IMR-90 (cell line): Measurements from ENCODE around the gene UPP2. TPM values are rescaled to one million over a fixed set of nuclear protein-coding genes. Genes with fewer than 3 reads are reported as not detected.

Source experiments
- ATAC-seq: fragments of 200-7000 bp; cut with Tn5 transposase; 2 replicates; pipeline ENCODE4 v1.9.1; 2020; ENCODE audit warnings: low read depth, mild to moderate bottlenecking, moderate library complexity
- BruUV-seq: library from RNA; stranded (reverse); fragments of 400-500 nt; replicated peaks from 2 replicates; lab custom pipeline; 2021; lab: Mats Ljungman, UMichigan
- CTCF ChIA-PET: fragments of 300-600 bp; formaldehyde crosslinking; extraction: SDS; loops from one replicate; lab custom pipeline; 2021; ENCODE audit warnings: antibody characterized with exemption; lab: Yijun Ruan, JAX
- POLR2A ChIA-PET: fragments of 300-600 bp; sonication (Branson Sonifier 250); formaldehyde crosslinking; loops from one replicate; lab custom pipeline; 2022; ENCODE audit warnings: antibody characterized with exemption; ENCODE audit not compliant: unreplicated experiment; lab: Charles Lee
- DNase-seq: peaks from one replicate; pipeline ENCODE4 v3.0.0; 2013
- H2AFZ ChIP-seq: replicated peaks from 2 replicates; pipeline ENCODE3; 2013; ENCODE audit warnings: low read length, mild to moderate bottlenecking; ENCODE audit not compliant: poor library complexity
- H2AK5ac ChIP-seq: 2 replicates; pipeline ENCODE4 v1.6.1; 2013; ENCODE audit warnings: low read depth, low read length, inconsistent platforms
- H2AK9ac ChIP-seq: replicated peaks from 2 replicates; pipeline ENCODE3; 2013; ENCODE audit warnings: mild to moderate bottlenecking, low read depth, low read length, moderate library complexity; ENCODE audit not compliant: poor library complexity
- H2BK120ac ChIP-seq: 2 replicates; pipeline ENCODE4 v1.6.1; 2013; ENCODE audit warnings: low read depth, low read length, inconsistent platforms
- H2BK15ac ChIP-seq: 3 replicates; pipeline ENCODE4 v1.6.1; 2013; ENCODE audit warnings: low read depth, low read length, inconsistent platforms
- H2BK20ac ChIP-seq: 2 replicates; pipeline ENCODE4 v1.6.1; 2013; ENCODE audit warnings: low read depth, mild to moderate bottlenecking, inconsistent platforms, low read length, moderate library complexity
- H2BK5ac ChIP-seq: 2 replicates; pipeline ENCODE4 v1.6.1; 2013; ENCODE audit warnings: mild to moderate bottlenecking, low read depth, low read length, inconsistent platforms; ENCODE audit not compliant: poor library complexity, severe bottlenecking
- H3K14ac ChIP-seq: replicated peaks from 2 replicates; pipeline ENCODE4 v1.6.1; 2013; ENCODE audit warnings: low read depth, low read length, inconsistent platforms
- H3K18ac ChIP-seq: 2 replicates; pipeline ENCODE4 v1.6.1; 2013; ENCODE audit warnings: low read depth, low read length, control low read depth
- H3K23ac ChIP-seq: 2 replicates; pipeline ENCODE4 v1.6.1; 2013; ENCODE audit warnings: low read depth, low read length, inconsistent platforms
- H3K27ac ChIP-seq: 2 replicates; pipeline ENCODE4 v1.5.1; 2013; ENCODE audit warnings: mild to moderate bottlenecking, control low read depth, low read length; ENCODE audit not compliant: insufficient read depth
- H3K27me3 ChIP-seq: 2 replicates; pipeline ENCODE4 v1.6.1; 2013; ENCODE audit warnings: low read length; ENCODE audit not compliant: control insufficient read depth, insufficient read depth
- H3K36me3 ChIP-seq: 2 replicates; pipeline ENCODE4 v1.6.1; 2013; ENCODE audit warnings: low read length, mixed read lengths; ENCODE audit not compliant: control insufficient read depth, insufficient read depth
- H3K4ac ChIP-seq: 2 replicates; pipeline ENCODE4 v1.6.1; 2013; ENCODE audit warnings: low read depth, low read length, inconsistent platforms
- H3K4me1 ChIP-seq: 2 replicates; pipeline ENCODE4 v1.6.1; 2013; ENCODE audit warnings: low read length, mixed read lengths; ENCODE audit not compliant: control insufficient read depth, insufficient read depth
- H3K4me2 ChIP-seq: 2 replicates; pipeline ENCODE4 v1.6.1; 2013; ENCODE audit warnings: low read depth, mild to moderate bottlenecking, control low read depth, low read length, moderate library complexity
- H3K4me3 ChIP-seq: 2 replicates; pipeline ENCODE4 v1.5.1; 2013; ENCODE audit warnings: low read depth, mild to moderate bottlenecking, control low read depth, low read length, moderate library complexity; ENCODE audit not compliant: insufficient read depth
- H3K56ac ChIP-seq: 2 replicates; pipeline ENCODE4 v1.6.1; 2013; ENCODE audit warnings: low read length, inconsistent platforms; ENCODE audit not compliant: insufficient read depth; ENCODE audit errors: extremely low read depth
- H3K79me1 ChIP-seq, 2 experiments: 2 replicates each; pipeline ENCODE4 v1.6.1; 2013; ENCODE audit warnings: low read length in 2 of 2, inconsistent platforms in 1 of 2, low read depth in 1 of 2
- H3K9ac ChIP-seq: 2 replicates; pipeline ENCODE4 v1.6.1; 2013; ENCODE audit warnings: low read depth, low read length, control low read depth
- H3K9me1 ChIP-seq: 2 replicates; pipeline ENCODE4 v1.6.1; 2013; ENCODE audit warnings: low read length, inconsistent platforms; ENCODE audit not compliant: insufficient read depth
- H3K9me3 ChIP-seq: 2 replicates; pipeline ENCODE4 v1.6.1; 2013; ENCODE audit warnings: low read length; ENCODE audit not compliant: control insufficient read depth, insufficient read depth
- H4K20me1 ChIP-seq: 2 replicates; pipeline ENCODE4 v1.6.1; 2013; ENCODE audit warnings: low read length, inconsistent platforms; ENCODE audit not compliant: insufficient read depth
- H4K5ac ChIP-seq: 2 replicates; pipeline ENCODE4 v1.6.1; 2013; ENCODE audit warnings: mild to moderate bottlenecking, low read depth, low read length, control low read depth
- H4K8ac ChIP-seq, 2 experiments: 2 replicates each; pipeline ENCODE4 v1.6.1; 2013; ENCODE audit warnings: low read depth in 2 of 2, low read length in 2 of 2, control low read depth in 1 of 2, inconsistent platforms in 1 of 2
- H4K91ac ChIP-seq: 2 replicates; pipeline ENCODE4 v1.6.1; 2013; ENCODE audit warnings: low read depth, low read length, inconsistent platforms; ENCODE audit not compliant: insufficient read depth
- CHD1 ChIP-seq: IDR thresholded peaks from 2 replicates; pipeline ENCODE4 v1.6.1; 2012; ENCODE audit warnings: low read depth, low read length, improper control_type of control experiment
- MAFK ChIP-seq: IDR thresholded peaks from 2 replicates; pipeline ENCODE4 v1.6.1; 2012; ENCODE audit warnings: low read depth, low read length, improper control_type of control experiment
- WGBS, 2 experiments: methylation state at CpG; one replicate each; pipeline versions ENCODE4 v1.1.5 to v1.1.7; 2013; ENCODE audit warnings: missing lambda C conversion rate in 2 of 2; ENCODE audit not compliant: insufficient read length in 1 of 2; ENCODE audit errors: extremely low coverage in 2 of 2; 5-methylcytosine and 5-hydroxymethylcytosine counted together
- dilution Hi-C: fragments of 300-500 bp; cut with HindIII; formaldehyde crosslinking; loops from one replicate; pipeline ENCODE4 v1.14.3; 2018; ENCODE audit warnings: low sequenced_read_pairs; ENCODE audit not compliant: unreplicated experiment
- in situ Hi-C: fragments of 300-500 bp; cut with MboI; formaldehyde crosslinking; loops from 3 replicates; pipeline ENCODE4 v1.14.3; 2019; ENCODE audit warnings: low sequenced_read_pairs, inconsistent platforms, mixed read lengths
- intact Hi-C: fragments of 100-400 bp; cut with micrococcal nuclease; formaldehyde crosslinking; loops from 2 replicates; pipeline ENCODE4 v1.10.0; 2022
- polyA plus RNA-seq, 3 experiments: library from polyadenylated mRNA; depleted of rRNA; stranded (reverse); fragments of >200 nt; gene quantifications; 2 replicates each; pipeline ENCODE4 v1.2.3, GENCODE V29; 2012; ENCODE audit warnings: low replicate concordance in 1 of 3
- total RNA-seq: library from RNA; depleted of rRNA; stranded (reverse); fragments of >200 nt; gene quantifications from 2 replicates; pipeline ENCODE4 v1.2.3, GENCODE V29; 2012
- TF ChIP-seq, protein P1 (sequence below): fragments of 150-350 bp; IDR thresholded peaks from 2 replicates; pipeline ENCODE4 v1.6.1; 2017; ENCODE audit warnings: mild to moderate bottlenecking, antibody characterized with exemption, low read length, low read depth

The UPP2 gene
- total and polyA plus RNA-seq, 2 of the 4 experiments (the other 2 are of a cell fraction): not detected

DNA sequence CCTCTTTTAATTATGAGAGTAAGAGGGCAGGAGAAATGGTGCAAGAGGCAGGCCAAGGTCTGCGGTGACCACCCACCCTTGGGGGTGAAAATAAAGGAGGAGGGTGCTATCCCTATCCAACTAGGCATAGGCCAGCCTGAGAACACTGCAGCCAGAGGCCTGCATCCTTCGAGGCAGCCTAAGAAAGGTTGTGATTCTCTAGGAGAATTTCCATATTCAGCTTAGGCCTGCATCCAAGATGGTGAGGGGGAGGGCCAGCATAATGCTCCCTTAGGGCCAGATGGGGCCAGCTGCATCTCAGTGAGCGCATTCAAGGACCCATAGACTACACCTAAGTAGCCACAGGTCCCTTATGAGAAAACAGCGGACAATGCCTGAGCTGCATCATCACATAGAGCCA lies 3.5 kb upstream of the UPP2 start:
- no peak overlapping the region for H3K27ac ChIP-seq
- no peak overlapping the region for H2AK5ac ChIP-seq
- H4K91ac ChIP-seq: no peak overlapping the region
- intact Hi-C loops: no loop called here
- H3K9me1 ChIP-seq: 0 out of 2 replicates have a peak, but pooled peaks cover 2% of the 10 kb centered on the region
- H3K36me3 ChIP-seq: no peaks in the 10 kb centered on the region
- no peak for TF ChIP-seq CHD1
- TF ChIP-seq, protein P1, sequence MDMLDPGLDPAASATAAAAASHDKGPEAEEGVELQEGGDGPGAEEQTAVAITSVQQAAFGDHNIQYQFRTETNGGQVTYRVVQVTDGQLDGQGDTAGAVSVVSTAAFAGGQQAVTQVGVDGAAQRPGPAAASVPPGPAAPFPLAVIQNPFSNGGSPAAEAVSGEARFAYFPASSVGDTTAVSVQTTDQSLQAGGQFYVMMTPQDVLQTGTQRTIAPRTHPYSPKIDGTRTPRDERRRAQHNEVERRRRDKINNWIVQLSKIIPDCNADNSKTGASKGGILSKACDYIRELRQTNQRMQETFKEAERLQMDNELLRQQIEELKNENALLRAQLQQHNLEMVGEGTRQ: no peak
- TF ChIP-seq MAFK: no peak
- in situ Hi-C loops: no loop called here
- H2AK9ac ChIP-seq: peak overlapping the region; percentile 82
- no peak overlapping the region for H3K56ac ChIP-seq
- H4K20me1 ChIP-seq: no peaks in the 10 kb centered on the region
- no peaks in the 10 kb centered on the region for H3K9me3 ChIP-seq
- CTCF ChIA-PET: no interaction called here
- no peak overlapping the region for H2BK20ac ChIP-seq
- WGBS, 2 experiments: 72% methylated on average over 2 of the region's 4 CpGs; no CpG with 5 or more reads in 1 of the 2 experiments
- DNase-seq (no peak), ATAC-seq (no peak)
- H4K8ac ChIP-seq: no peak overlapping the region
- H3K18ac ChIP-seq: no peak overlapping the region
- no peak overlapping the region for H3K4ac ChIP-seq
- no peak overlapping the region for H2BK120ac ChIP-seq
- H2AFZ ChIP-seq: no peak overlapping the region
- H4K5ac ChIP-seq: no peak overlapping the region
- dilution Hi-C loops: no loop called here
- no peak overlapping the region for H2BK15ac ChIP-seq
- H3K14ac ChIP-seq: no peak overlapping the region
- POLR2A ChIA-PET: no interaction called here
- no TSS peak for BruUV-seq
- H3K4me3 ChIP-seq: no peak overlapping the region
- H3K23ac ChIP-seq: no peak overlapping the region
- H2BK5ac ChIP-seq: no peak overlapping the region
- no peak overlapping the region for H3K4me2 ChIP-seq
- H3K4me1 ChIP-seq: no peaks in the 10 kb centered on the region
- no peak overlapping the region for H3K9ac ChIP-seq
- H3K27me3 ChIP-seq: no peaks in the 10 kb centered on the region
- H3K79me1 ChIP-seq: no peaks in the 10 kb centered on the region
